ENCODE data around the gene DMD. TPM values are rescaled to one million over a fixed set of nuclear protein-coding genes. Genes with fewer than 3 reads are reported as not detected.

Gene DMD
- total RNA-seq, 1 donor from 2014 or later = 9.7 TPM

GRCh38 chrX:31420711-31421151 lies 1790.6 kb downstream of the DMD start:
- TF ChIP-seq CTCF (conservative IDR thresholded peaks at IDR 0.05) = no peak
- DNase-seq (ENCODE audit: low read depth, low spot score) = no peak
- Mint-ChIP-seq H3K4me3 (no peak overlapping the region), H3K36me3 (ENCODE audit: low read depth) (no peaks in the 10 kb centered on the region), H3K27ac (ENCODE audit: unreplicated experiment) (no peak overlapping the region), H3K9me3 (peaks cover 6% of the 10 kb centered on the region), H3K27me3 (ENCODE audit: low read depth) (no peaks in the 10 kb centered on the region), H3K4me1 (peaks cover 7% of the 10 kb centered on the region)

GRCh38 chrX:31420302-31420701 lies 1791.0 kb downstream of the DMD start:
- DNase-seq (ENCODE audit: low read depth, low spot score) = no peak
- Mint-ChIP-seq H3K9me3 (peaks cover 6% of the 10 kb centered on the region), H3K4me3 (no peak overlapping the region), H3K36me3 (ENCODE audit: low read depth) (no peaks in the 10 kb centered on the region), H3K4me1 (peaks cover 7% of the 10 kb centered on the region), H3K27me3 (ENCODE audit: low read depth) (no peaks in the 10 kb centered on the region), H3K27ac (ENCODE audit: unreplicated experiment) (no peak overlapping the region)
- TF ChIP-seq CTCF (conservative IDR thresholded peaks at IDR 0.05) = no peak

- Mint-ChIP-seq H3K4me1 (no peaks in the 10 kb centered on the region), H3K36me3 (ENCODE audit: low read depth) (peaks cover 3% of the 10 kb centered on the region), H3K4me3 (no peak overlapping the region), H3K27me3 (ENCODE audit: low read depth) (no peaks in the 10 kb centered on the region), H3K27ac (ENCODE audit: unreplicated experiment) (no peak overlapping the region), H3K9me3 (peaks cover 14% of the 10 kb centered on the region)
- no peak for DNase-seq (ENCODE audit: low read depth, low spot score)
- no peak for TF ChIP-seq CTCF (conservative IDR thresholded peaks at IDR 0.05)
These were observed 1814.2 kb downstream of the DMD start for GRCh38 chrX:31397119-31397518.

- H3K36me3 Mint-ChIP-seq (ENCODE audit: low read depth) = no peaks in the 10 kb centered on the region
- DNase-seq (ENCODE audit: low read depth, low spot score) = no peak
- no peaks in the 10 kb centered on the region for H3K27me3 Mint-ChIP-seq (ENCODE audit: low read depth)
- H3K4me1 Mint-ChIP-seq = no peaks in the 10 kb centered on the region
- no peak for TF ChIP-seq CTCF (conservative IDR thresholded peaks at IDR 0.05)
- no peak overlapping the region for H3K4me3 Mint-ChIP-seq
- peaks cover 6% of the 10 kb centered on the region for H3K9me3 Mint-ChIP-seq
- H3K27ac Mint-ChIP-seq (ENCODE audit: unreplicated experiment) = no peak overlapping the region
These were observed 1818.8 kb downstream of the DMD start for GRCh38 chrX:31392513-31392912.

GRCh38 chrX:31388946-31389345 lies 1822.4 kb downstream of the DMD start:
- Mint-ChIP-seq H3K4me1 (peaks cover 4% of the 10 kb centered on the region), H3K9me3 (peaks cover 8% of the 10 kb centered on the region), H3K27ac (ENCODE audit: unreplicated experiment) (no peak overlapping the region), H3K36me3 (ENCODE audit: low read depth) (peaks cover 5% of the 10 kb centered on the region), H3K4me3 (no peak overlapping the region), H3K27me3 (ENCODE audit: low read depth) (no peaks in the 10 kb centered on the region)
- no peak for TF ChIP-seq CTCF (conservative IDR thresholded peaks at IDR 0.05)
- no peak for DNase-seq (ENCODE audit: low read depth, low spot score)

GRCh38 chrX:31384471-31384870 lies 1826.9 kb downstream of the DMD start:
- Mint-ChIP-seq H3K4me1 (peaks cover 4% of the 10 kb centered on the region), H3K4me3 (no peak overlapping the region), H3K27me3 (ENCODE audit: low read depth) (no peaks in the 10 kb centered on the region), H3K27ac (ENCODE audit: unreplicated experiment) (no peak overlapping the region), H3K36me3 (ENCODE audit: low read depth) (peaks cover 11% of the 10 kb centered on the region), H3K9me3 (peaks cover 13% of the 10 kb centered on the region)
- DNase-seq (ENCODE audit: low read depth, low spot score) = no peak
- no peak for TF ChIP-seq CTCF (conservative IDR thresholded peaks at IDR 0.05)
